Measurements from ENCODE around the gene RGS9. TPM values are rescaled to one million over a fixed set of nuclear protein-coding genes. Genes with fewer than 3 reads are reported as not detected.

RGS9 gene
- total RNA-seq, 2 donors from 2014 or later: 3.2 to 4.0 TPM

DNA sequence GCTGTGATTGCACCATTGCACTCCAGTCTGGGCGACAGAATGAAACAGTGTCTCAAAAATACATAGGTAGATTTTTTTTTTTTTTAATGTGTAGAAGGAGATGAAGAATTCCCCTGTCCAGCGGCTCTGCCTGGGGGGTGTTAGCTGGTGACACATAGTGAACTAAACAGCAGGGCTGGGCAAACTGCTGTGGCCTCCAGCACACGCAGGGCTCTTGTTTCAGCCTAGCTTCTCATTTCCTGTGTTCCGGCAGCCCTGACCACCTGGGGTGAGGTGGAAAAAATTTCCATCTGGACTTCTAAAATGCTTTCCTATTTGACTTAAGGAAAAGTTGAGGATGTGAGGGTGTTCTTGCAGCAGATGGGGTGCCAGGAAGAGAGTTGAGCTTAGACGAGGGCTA is 33.3 kb upstream of the RGS9 start:
- Histone ChIP-seq H3K4me1 (ENCODE audit: control insufficient read depth in 1 of 2, low read depth in 2 of 2) (peaks cover 9 to 32% of the 10 kb centered on the region in 2 donors), H3K36me3 (no peaks in the 10 kb centered on the region), H3K9me3 (no peaks in the 10 kb centered on the region), H3K4me3 (no peak overlapping the region), H3K27me3 (replicated peaks; ENCODE audit: insufficient read depth) (no peaks in the 10 kb centered on the region), H3K27ac (no peak overlapping the region)
- DNase-seq (ENCODE audit: low spot score): no peak
- no peak for TF ChIP-seq CTCF (IDR thresholded peaks at IDR 0.05)
- no peak for ATAC-seq (ENCODE audit: insufficient number of reproducible peaks, low FRiP score, low read depth)

DNA sequence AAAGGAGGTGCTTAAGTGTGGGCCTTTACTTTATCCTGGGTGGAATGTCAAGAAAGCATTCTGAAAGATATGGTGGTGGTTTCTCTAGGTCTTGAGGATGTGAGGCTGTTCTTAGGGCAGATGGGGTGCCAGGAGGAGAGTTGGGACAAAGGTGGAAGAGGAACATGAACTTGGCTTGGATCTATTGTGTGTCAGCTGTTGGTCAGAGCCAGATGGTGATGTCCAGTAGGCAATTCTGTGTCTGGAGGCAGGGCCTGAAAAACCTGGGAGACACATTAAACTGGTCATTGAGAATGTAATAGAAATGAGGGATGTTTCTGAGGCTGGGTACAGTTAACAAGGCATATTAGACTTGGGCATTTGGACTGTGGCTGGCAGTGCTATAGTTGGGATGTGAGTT is 32.6 kb upstream of the RGS9 start:
- Histone ChIP-seq H3K9me3 (no peaks in the 10 kb centered on the region), H3K4me1 (ENCODE audit: control insufficient read depth in 1 of 2, low read depth in 2 of 2) (peaks cover 9 to 28% of the 10 kb centered on the region in 2 donors), H3K4me3 (no peak overlapping the region), H3K27me3 (replicated peaks; ENCODE audit: insufficient read depth) (no peaks in the 10 kb centered on the region), H3K36me3 (no peaks in the 10 kb centered on the region), H3K27ac (peak overlapping the region; percentile 14 to 38)
- no peak for TF ChIP-seq CTCF (IDR thresholded peaks at IDR 0.05)
- ATAC-seq (ENCODE audit: insufficient number of reproducible peaks, low FRiP score, low read depth): no peak
- no peak for DNase-seq (ENCODE audit: low spot score)

DNA sequence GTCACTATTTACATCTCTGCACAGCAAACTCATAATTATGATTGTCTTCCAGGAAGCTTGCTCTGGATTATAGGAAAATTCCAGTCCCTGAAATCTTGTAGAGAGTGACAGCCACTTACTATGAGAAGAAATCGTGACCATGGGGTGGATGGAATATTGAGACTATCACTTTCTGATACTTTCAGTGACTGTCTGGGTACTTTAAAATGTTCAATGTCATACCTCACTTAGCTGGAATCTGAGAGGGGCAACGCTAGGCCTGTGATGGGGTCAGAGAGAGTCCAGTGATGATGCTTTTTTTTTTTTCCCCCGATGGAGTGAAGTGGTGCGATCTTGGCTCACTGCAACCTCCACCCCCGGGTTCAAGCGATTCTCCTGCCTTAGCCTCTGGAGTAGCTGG is 32.2 kb upstream of the RGS9 start:
- H3K4me3 ChIP-seq: no peak overlapping the region
- no peaks in the 10 kb centered on the region for H3K36me3 ChIP-seq
- H3K27me3 ChIP-seq (replicated peaks; ENCODE audit: insufficient read depth): no peaks in the 10 kb centered on the region
- DNase-seq (ENCODE audit: low spot score) (no peak), ATAC-seq (ENCODE audit: insufficient number of reproducible peaks, low FRiP score, low read depth) (no peak)
- H3K9me3 ChIP-seq: no peaks in the 10 kb centered on the region
- H3K27ac ChIP-seq: peak overlapping the region in 1 of 2 donors; percentile 38
- TF ChIP-seq CTCF (IDR thresholded peaks at IDR 0.05): no peak
- H3K4me1 ChIP-seq (ENCODE audit: control insufficient read depth in 1 of 2, low read depth in 2 of 2): peaks cover 6 to 26% of the 10 kb centered on the region in 2 donors

DNA sequence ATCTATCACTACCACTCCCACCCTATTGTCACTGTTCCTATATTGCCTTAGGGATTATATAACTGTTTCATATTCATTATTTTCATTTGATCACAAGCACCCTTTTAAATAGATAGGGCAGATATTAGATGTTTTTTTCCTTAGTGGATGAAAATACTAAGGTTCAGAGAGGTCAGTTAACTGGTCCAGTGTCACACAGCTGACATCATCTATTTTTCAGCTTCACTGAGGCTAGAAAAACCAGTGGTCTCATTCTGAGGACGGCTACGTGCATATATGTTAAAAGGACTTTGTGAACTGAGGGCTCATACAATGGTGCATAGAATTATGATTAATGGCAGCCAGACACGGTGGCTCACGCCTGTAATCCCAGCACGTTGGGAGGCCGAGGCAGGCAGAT is 29.0 kb upstream of the RGS9 start:
- Histone ChIP-seq H3K4me1 (ENCODE audit: control insufficient read depth in 1 of 2, low read depth in 2 of 2) (peaks cover 4 to 15% of the 10 kb centered on the region in 2 donors), H3K36me3 (no peaks in the 10 kb centered on the region), H3K4me3 (no peak overlapping the region), H3K9me3 (no peaks in the 10 kb centered on the region), H3K27ac (no peak overlapping the region), H3K27me3 (replicated peaks; ENCODE audit: insufficient read depth) (no peaks in the 10 kb centered on the region)
- no peak for TF ChIP-seq CTCF (IDR thresholded peaks at IDR 0.05)
- DNase-seq (ENCODE audit: low spot score) (no peak), ATAC-seq (ENCODE audit: insufficient number of reproducible peaks, low FRiP score, low read depth) (no peak)

GRCh38 chr17:65109543-65109942 is 27.6 kb upstream of the RGS9 start:
- DNase-seq (ENCODE audit: low spot score) (no peak), ATAC-seq (ENCODE audit: insufficient number of reproducible peaks, low FRiP score, low read depth) (no peak)
- Histone ChIP-seq H3K27me3 (replicated peaks; ENCODE audit: insufficient read depth) (no peaks in the 10 kb centered on the region), H3K27ac (no peak overlapping the region), H3K9me3 (no peaks in the 10 kb centered on the region), H3K4me3 (no peak overlapping the region), H3K4me1 (ENCODE audit: control insufficient read depth in 1 of 2, low read depth in 2 of 2) (peaks cover 4 to 15% of the 10 kb centered on the region in 2 donors), H3K36me3 (no peaks in the 10 kb centered on the region)
- TF ChIP-seq CTCF (IDR thresholded peaks at IDR 0.05): no peak
